HepG2 (cell line): ENCODE results near the gene DOCK3. TPM values are rescaled to one million over a fixed set of nuclear protein-coding genes. Genes with fewer than 3 reads are reported as not detected.

Source experiments
- ATAC-seq: fragments of 200-7000 bp; cut with Tn5 transposase; 3 replicates; pipeline ENCODE4 v1.9.1; 2020; ENCODE audit warnings: mild to moderate bottlenecking, moderate library complexity
- BruUV-seq: library from RNA; stranded (reverse); fragments of 400-500 nt; replicated peaks from 2 replicates; lab custom pipeline; 2021; lab: Mats Ljungman, UMichigan
- CTCF ChIA-PET: fragments of 300-600 bp; formaldehyde crosslinking; extraction: SDS; loops from one replicate; lab custom pipeline; 2021; ENCODE audit warnings: low total read pairs, inconsistent platforms, low intra/inter-chr PET ratio; lab: Yijun Ruan, JAX
- POLR2A ChIA-PET: fragments of 350-600 bp; sonication (Branson Sonifier 250); formaldehyde crosslinking; loops from one replicate; lab custom pipeline; 2020; ENCODE audit warnings: antibody characterized with exemption, inconsistent platforms; lab: Yijun Ruan, JAX
- DNase-seq: peaks from one replicate; pipeline ENCODE4 v3.0.0-alpha.2; 2015; ENCODE audit warnings: low spot score
- FAIRE-seq: peaks from 3 replicates; lab custom pipeline; 2011; peaks lifted over from hg19 to GRCh38; lab: Jason Lieb, UNC
- H2AFZ ChIP-seq: one replicate; pipeline ENCODE4 v1.6.1; 2011; ENCODE audit warnings: low read length, inconsistent platforms
- H3K27ac ChIP-seq: fragments of 300-600 bp; 3 replicates; pipeline ENCODE4 v1.8.0; 2011; ENCODE audit warnings: mixed run types, mild to moderate bottlenecking, mixed read lengths, low read length, inconsistent platforms; ENCODE audit not compliant: insufficient read depth; ENCODE audit errors: extremely low read length
- H3K27me3 ChIP-seq, 2 experiments: fragments of 200-600 bp in 1 of 2; 2 replicates in 1 of 2; 3 replicates in 1 of 2; pipeline versions ENCODE4 v1.6.0 to v1.8.0; 2011; ENCODE audit warnings: low read length in 2 of 2, mild to moderate bottlenecking in 2 of 2, moderate library complexity in 2 of 2, inconsistent platforms in 1 of 2; ENCODE audit not compliant: insufficient read depth in 2 of 2, control insufficient read depth in 1 of 2
- H3K36me3 ChIP-seq, 2 experiments: fragments of 200-600 bp in 1 of 2; replicated peaks in 1 of 2; 2 replicates in 1 of 2; 3 replicates in 1 of 2; pipeline versions ENCODE4 v1.5.1 to v1.8.0; 2011; ENCODE audit warnings: low read length in 2 of 2, inconsistent platforms in 1 of 2; ENCODE audit not compliant: insufficient read depth in 2 of 2, control insufficient read depth in 1 of 2
- H3K4me1 ChIP-seq: 2 replicates; pipeline ENCODE4 v1.5.1; 2012; ENCODE audit warnings: low read length, inconsistent platforms; ENCODE audit not compliant: insufficient read depth
- H3K4me2 ChIP-seq: 2 replicates; pipeline ENCODE4 v1.6.0; 2011; ENCODE audit warnings: low read depth, low read length, inconsistent platforms
- H3K4me3 ChIP-seq, 3 experiments: fragments of 200-600 bp in 1 of 3; sonication (generic), shearing (Covaris generic) in 1 of 3; replicated peaks in 1 of 3; 2 replicates each; pipeline ENCODE4 v1.5.1; 2011 to 2016; ENCODE audit warnings: low read length in 3 of 3, inconsistent platforms in 2 of 3, low read depth in 2 of 3, mild to moderate bottlenecking in 2 of 3, control low read depth in 1 of 3, mixed read lengths in 1 of 3; ENCODE audit not compliant: insufficient read depth in 1 of 3
- H3K79me2 ChIP-seq: one replicate; pipeline ENCODE4 v1.6.1; 2011; ENCODE audit warnings: low read length, inconsistent platforms; ENCODE audit not compliant: insufficient read depth
- H3K9ac ChIP-seq: 2 replicates; pipeline ENCODE4 v1.6.0; 2011; ENCODE audit warnings: mild to moderate bottlenecking, low read depth, low read length, inconsistent platforms; ENCODE audit not compliant: insufficient read depth
- H3K9me3 ChIP-seq: 2 replicates; pipeline ENCODE4 v1.5.1; 2012; ENCODE audit warnings: mild to moderate bottlenecking, low read length
- H4K20me1 ChIP-seq: 2 replicates; pipeline ENCODE4 v1.6.0; 2011; ENCODE audit warnings: inconsistent platforms, mild to moderate bottlenecking, low read length, moderate library complexity; ENCODE audit not compliant: insufficient read depth
- CBX2 ChIP-seq, 2 experiments: fragments of 200-600 bp in 1 of 2; sonication (generic); formaldehyde crosslinking in 1 of 2; IDR thresholded peaks; 2 replicates each; pipeline versions ENCODE4 v1.7.0 to v1.8.1; 2018 to 2022; ENCODE audit warnings: low read depth in 2 of 2, low read length in 1 of 2, mild to moderate bottlenecking in 1 of 2, missing genetic modification reagents in 1 of 2
- CTCF ChIP-seq: sonication (generic); formaldehyde crosslinking; IDR thresholded peaks from 2 replicates; pipeline ENCODE4 v1.5.0; 2020; ENCODE audit warnings: mild to moderate bottlenecking, missing genetic modification reagents, moderate library complexity
- MLLT10 ChIP-seq: sonication (generic); formaldehyde crosslinking; IDR thresholded peaks from 2 replicates; pipeline ENCODE4 v1.4.0; 2020; ENCODE audit warnings: missing genetic modification reagents
- NFE2L2 ChIP-seq: fragments of 150-350 bp; IDR thresholded peaks from 2 replicates; pipeline ENCODE4 v1.6.1; 2014; ENCODE audit warnings: low read length
- NFYB ChIP-seq: sonication (generic); formaldehyde crosslinking; IDR thresholded peaks from 2 replicates; pipeline ENCODE4 v1.4.0; 2020; ENCODE audit warnings: missing genetic modification reagents
- NFYC ChIP-seq: IDR thresholded peaks from 2 replicates; pipeline ENCODE4 v1.6.1; 2016; ENCODE audit warnings: missing genetic modification reagents, missing compliant biosample characterization
- STAG1 ChIP-seq: sonication (generic); formaldehyde crosslinking; IDR thresholded peaks from 2 replicates; pipeline ENCODE4 v1.4.0; 2020; ENCODE audit warnings: missing genetic modification reagents
- WGBS: methylation state at CpG from one replicate; pipeline ENCODE4 v1.1.6; 2017; ENCODE audit warnings: low lambda C conversion rate; 5-methylcytosine and 5-hydroxymethylcytosine counted together
- in situ Hi-C: cut with HindIII; loops from 2 replicates; pipeline ENCODE4 v1.10.0; 2017; ENCODE audit warnings: low pct_unique_long_range_greater_than_20kb; ENCODE audit not compliant: extremely low pct_ligation_motif_present
- intact Hi-C: fragments of 100-400 bp; cut with micrococcal nuclease; formaldehyde crosslinking; loops from one replicate; pipeline ENCODE4 v1.10.0; 2022; ENCODE audit not compliant: unreplicated experiment
- polyA plus RNA-seq, 8 experiments: library from polyadenylated mRNA; depleted of rRNA in 3 of 8; stranded (reverse) in 7 of 8; unstranded in 1 of 8; fragments of >200 nt; fragmentation: Illumina TruSeq in 4 of 8; extraction: Trizol in 4 of 8; gene quantifications; 2 replicates each; pipeline versions ENCODE4 v1.2.1 to v1.2.3, GENCODE V29; 2011 to 2016; ENCODE audit warnings: low read depth in 4 of 8, missing spikeins in 1 of 8, mixed read lengths in 1 of 8; ENCODE audit not compliant: insufficient read depth in 1 of 8
- total RNA-seq, 5 experiments: library from RNA; depleted of rRNA; stranded (reverse); fragments of >200 nt; fragmentation: Illumina TruSeq; extraction: Trizol; gene quantifications; 2 replicates each; pipeline ENCODE4 v1.2.3, GENCODE V29; 2016; ENCODE audit warnings: low read depth in 1 of 5

Gene DOCK3
- total and polyA plus RNA-seq, 2 of the 13 experiments (the other 11 are each of a cell fraction or from before 2014, with no cell fraction given): not detected

- no peak overlapping the region for H2AFZ ChIP-seq
- ATAC-seq (peak; percentile 31; the same call in 2 of the 3 replicates), FAIRE-seq (no peak), DNase-seq (no peak)
- H3K27me3 ChIP-seq: peaks cover 4 to 62% of the 10 kb centered on the region in 2 experiments
- no peaks in the 10 kb centered on the region for H3K36me3 ChIP-seq
- H3K79me2 ChIP-seq: no peaks in the 10 kb centered on the region
- WGBS: 24% methylated on average over 2 of the region's 3 CpGs
- no peak overlapping the region for H3K27ac ChIP-seq
- POLR2A ChIA-PET: no interaction called here
- H4K20me1 ChIP-seq: peaks cover 8% of the 10 kb centered on the region; the same call in 1 of the 2 replicates
- H3K4me2 ChIP-seq: no peak overlapping the region
- no peak overlapping the region for H3K9ac ChIP-seq
- in situ Hi-C loops (no loop called here), intact Hi-C loops (no loop called here)
- no TSS peak for BruUV-seq
- H3K9me3 ChIP-seq: no peaks in the 10 kb centered on the region
- TF ChIP-seq NFYC: no peak
- no peak overlapping the region for H3K4me3 ChIP-seq
- CTCF ChIA-PET: no interaction called here
- H3K4me1 ChIP-seq: no peaks in the 10 kb centered on the region
Measured at GRCh38 chr3:50673931-50674330, 796 bp upstream of the DOCK3 start.

GRCh38 chr3:50675179-50676030 lies 678 bp downstream of the DOCK3 start:
- FAIRE-seq: no peak
- POLR2A ChIA-PET: no interaction called here
- H3K4me2 ChIP-seq: peak overlapping the region; percentile 36
- TF ChIP-seq CTCF (CRISPR knock-in tag) (peak; percentile 35), NFE2L2 (no peak), CBX2 (IDR thresholded peaks at IDR 0.05; ENCODE audit: low read depth, low read length) (peak; percentile 90; the same call in 1 of the 2 replicates), CBX2 (CRISPR knock-in tag; IDR thresholded peaks at IDR 0.05; ENCODE audit: low read depth) (no peak), MLLT10 (CRISPR knock-in tag) (no peak), STAG1 (CRISPR knock-in tag) (peak; percentile 35; the same call in 1 of the 2 replicates), NFYB (CRISPR knock-in tag) (no peak)
- TF ChIP-seq, all 625 proteins: peak for 3
- no peaks in the 10 kb centered on the region for H3K4me1 ChIP-seq
- H3K36me3 ChIP-seq: no peaks in the 10 kb centered on the region
- no peak overlapping the region for H3K27ac ChIP-seq
- WGBS: 46% methylated on average over 7 of the region's 65 CpGs
- BruUV-seq: no TSS peak
- intact Hi-C loops: loop anchor here (5.0 kb wide), 1 partner anchor 1142 kb away; no protein-coding TSS in a partner anchor
- ATAC-seq (no peak; the same call in 2 of the 3 replicates), DNase-seq (no peak)
- H3K79me2 ChIP-seq: no peaks in the 10 kb centered on the region
- no peaks in the 10 kb centered on the region for H3K9me3 ChIP-seq
- peaks cover 8% of the 10 kb centered on the region; the same call in 1 of the 2 replicates for H4K20me1 ChIP-seq
- H3K9ac ChIP-seq: no peak overlapping the region
- H2AFZ ChIP-seq: no peak overlapping the region
- in situ Hi-C loops: no loop called here
- peak overlapping the region in 1 of 3 experiments; percentile 23; a peak in 1 of 6 replicates for H3K4me3 ChIP-seq
- CTCF ChIA-PET: no interaction called here
- H3K27me3 ChIP-seq: peaks cover 4 to 69% of the 10 kb centered on the region in 2 experiments
